Activated CD4-positive, alpha-beta T cell treated with anti-CD3 and anti-CD28 coated beads for 4 hours (primary cell): Measurements from ENCODE around the gene DEAF1.
A peak's percentile ranks its signal among the peaks of the same experiment; 100 is the strongest.
"Not testable (repeated sequence)": the region's sequence is repeated elsewhere in the genome, so short reads cannot be mapped to it uniquely, and the experiment has no call there.

Experiments used
- DNase-seq, 2 donors: peaks; one replicate each; pipeline ENCODE4 v3.0.0-alpha.2; 2020

DEAF1 gene

DNA sequence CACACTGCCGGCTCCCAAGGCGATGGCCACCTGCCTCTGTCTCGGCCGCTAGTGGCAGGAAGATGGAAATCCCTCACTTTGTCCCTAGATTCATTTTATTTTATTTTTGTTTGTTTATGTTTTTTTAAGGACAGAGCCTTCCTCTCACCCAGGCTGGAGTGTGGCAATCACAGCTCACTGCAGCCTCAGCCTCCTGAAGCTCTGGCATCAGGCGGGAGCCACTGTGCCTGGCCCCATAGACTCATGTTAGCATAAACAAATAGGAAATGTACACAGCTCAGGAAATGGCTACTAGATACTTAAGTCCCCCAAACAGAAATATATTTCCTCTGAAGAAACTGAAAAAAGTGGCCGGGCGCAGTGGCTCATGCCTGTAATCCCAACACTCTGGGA, 4.1 kb upstream of the DEAF1 start:
- no peak for DNase-seq

- DNase-seq, result no peak
Observed at GRCh38 chr11:698493-699115, 3.6 kb upstream of the DEAF1 start.

- DNase-seq, result no peak
Observed at GRCh38 chr11:697811-698311, 2.8 kb upstream of the DEAF1 start.

DNA sequence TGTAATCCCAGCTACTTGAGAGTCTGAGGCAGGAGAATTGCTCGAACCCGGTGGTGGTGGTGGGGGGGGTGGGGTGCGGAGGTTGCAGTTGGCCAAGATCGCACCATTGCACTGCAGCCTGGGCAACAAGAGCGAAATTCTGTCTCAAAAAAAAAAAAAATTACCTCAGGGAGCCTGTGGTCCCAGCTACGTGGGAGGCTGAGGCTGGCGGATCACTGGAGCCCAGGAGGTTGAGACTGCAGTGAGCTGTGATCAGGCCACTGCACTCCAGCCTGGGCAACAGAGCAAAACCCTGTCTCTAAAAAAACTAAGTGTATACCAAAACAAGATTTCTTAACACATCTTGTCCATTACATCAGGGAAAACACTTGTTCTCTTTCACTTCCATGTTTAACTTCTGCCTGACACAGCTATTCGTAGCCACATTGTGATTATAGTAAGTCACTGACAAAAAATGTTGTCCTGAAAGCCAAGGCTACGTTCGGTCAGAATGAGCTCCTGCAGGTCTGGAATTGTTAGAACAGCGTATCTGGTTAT, 2.0 kb upstream of the DEAF1 start:
- DNase-seq, result no peak

GRCh38 chr11:695538-696248, 671 bp upstream of the DEAF1 start, which contains the start of gene TMEM80:
TSS of gene TMEM80 (plus strand) at chr11:695816. CDS start at chr11:695828, 12 bp downstream.
- peak; percentile 92 to 93 for DNase-seq

GRCh38 chr11:695288-695537, 191 bp upstream of the DEAF1 start:
- DNase-seq, result no peak

DNA sequence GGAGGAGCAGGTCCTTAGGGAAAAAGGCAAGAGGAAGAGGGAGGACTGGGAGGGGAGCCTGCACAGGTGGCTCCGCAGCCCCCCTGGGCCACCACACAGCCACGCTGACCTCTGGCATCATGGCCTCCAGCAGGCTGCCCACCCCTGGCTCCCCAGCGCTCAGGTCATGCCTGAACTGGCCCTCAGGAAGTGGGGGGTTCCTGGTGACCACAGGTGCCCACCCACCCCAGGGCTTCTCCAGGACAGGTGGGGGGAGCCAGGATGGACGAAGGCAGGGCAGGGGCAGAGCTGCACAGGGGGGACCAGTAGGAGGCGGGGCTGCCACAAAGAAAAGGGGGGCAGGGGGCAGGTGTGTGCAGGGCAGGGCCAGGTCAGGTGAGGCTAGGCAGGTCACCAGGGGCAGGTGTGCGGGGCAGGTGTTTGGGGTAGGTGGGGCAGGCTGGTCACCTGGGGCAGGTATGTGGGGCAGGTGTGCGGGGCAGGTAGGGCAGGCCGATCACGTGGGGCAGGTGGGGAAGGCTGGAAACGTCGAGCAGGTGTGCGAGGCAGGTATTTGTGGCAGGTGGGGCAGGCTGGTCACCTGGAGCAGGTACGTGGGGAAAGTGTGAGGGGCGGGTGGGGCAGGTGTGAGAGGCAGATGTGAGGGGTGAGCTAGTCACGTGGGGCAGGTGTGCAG, 997 bp downstream of the DEAF1 start:
- no peak for DNase-seq

DNA sequence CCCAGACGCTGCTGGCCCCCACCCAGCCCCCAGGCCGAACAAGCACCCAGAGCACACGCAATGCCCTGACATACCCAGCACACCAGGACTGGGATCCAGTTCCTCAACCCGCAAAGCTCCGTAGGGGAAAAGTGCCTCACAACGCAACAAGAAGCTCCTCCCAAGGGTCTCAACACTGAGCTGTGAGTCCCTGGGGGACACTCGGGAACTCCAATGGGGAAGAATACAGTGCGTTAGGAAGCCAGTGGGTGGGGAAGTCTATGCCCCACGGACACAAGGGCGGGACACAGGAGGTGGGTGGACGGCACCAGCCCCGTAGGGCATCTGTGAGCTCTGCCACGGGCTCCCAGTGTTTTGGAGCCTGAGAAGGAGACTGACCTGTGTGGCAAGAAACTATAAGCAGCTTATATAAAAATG, 1.6 kb downstream of the DEAF1 start:
- DNase-seq, result no peak

DNA sequence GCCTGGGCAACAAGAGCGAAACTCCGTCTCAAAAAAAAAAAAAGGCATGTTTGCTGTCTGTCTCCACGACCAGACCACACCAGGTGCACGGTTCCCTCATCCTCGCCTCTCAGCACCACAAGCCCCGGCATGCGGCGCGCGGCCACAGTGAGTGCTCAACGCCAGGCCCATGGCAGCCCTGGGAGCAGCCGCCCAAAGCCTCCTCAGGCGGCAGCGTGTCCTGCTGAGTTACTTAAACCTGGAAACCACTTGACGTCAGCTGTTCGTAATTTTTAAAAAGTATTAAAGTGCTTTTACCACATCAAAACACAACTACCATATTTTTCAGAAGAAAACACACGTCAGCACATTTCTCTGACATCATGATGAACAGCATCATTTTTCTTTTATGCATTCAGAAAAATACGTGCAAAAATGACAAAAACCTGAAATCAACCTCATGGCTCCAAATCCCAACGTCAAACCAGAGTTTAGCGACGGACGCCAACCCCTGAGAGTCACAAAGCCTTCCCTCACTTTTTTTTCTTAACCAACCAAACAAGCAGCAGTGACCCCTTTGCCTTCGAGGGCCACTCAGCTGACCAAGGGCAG, 2.1 kb downstream of the DEAF1 start:
- DNase-seq, result no peak

GRCh38 chr11:691710-692590, 3.1 kb downstream of the DEAF1 start:
- DNase-seq, result no peak

- no peak for DNase-seq
Observed at GRCh38 chr11:690738-691633, 4.0 kb downstream of the DEAF1 start.

DNA sequence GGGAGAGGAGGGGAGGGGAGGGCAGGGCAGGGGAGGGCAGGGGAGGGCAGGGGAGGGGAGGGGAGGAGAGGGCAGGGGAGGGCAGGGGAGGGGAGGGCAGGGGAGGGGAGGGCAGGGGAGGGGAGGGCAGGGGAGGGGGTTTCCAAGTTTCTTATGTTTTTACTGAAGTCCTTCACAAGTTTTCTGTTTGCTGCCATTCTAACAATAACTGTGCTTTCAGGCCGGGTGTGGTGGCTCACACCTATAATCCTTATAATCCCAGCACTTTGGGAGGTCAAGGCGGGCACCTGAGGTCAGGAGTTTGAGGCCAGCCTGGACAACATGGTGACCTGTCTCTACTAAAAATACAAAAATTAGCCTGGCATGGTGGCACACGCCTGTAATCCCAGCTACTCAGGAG, 4.8 kb downstream of the DEAF1 start:
- DNase-seq, result not testable (repeated sequence)

GRCh38 chr11:689625-690024, 5.4 kb downstream of the DEAF1 start:
- DNase-seq, result no peak

DNA sequence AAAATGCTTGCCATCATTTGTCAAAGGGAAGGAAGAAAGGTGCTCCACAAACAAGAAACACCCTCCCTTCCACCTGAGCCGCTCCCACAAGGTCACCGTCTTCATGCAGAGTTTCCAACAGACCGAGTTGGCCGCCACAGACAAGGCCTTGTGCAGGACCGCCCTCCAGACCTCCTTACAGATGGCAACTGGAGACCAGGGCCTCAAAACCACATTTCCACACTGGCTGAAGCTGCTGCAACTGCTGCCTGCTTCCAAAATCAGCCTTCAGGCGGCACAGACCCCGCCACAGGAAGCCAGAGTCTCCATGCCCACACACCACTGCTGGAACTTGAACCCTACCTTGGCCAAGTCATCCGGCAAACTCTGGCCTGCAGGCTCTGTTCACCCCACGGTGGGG, 6.3 kb downstream of the DEAF1 start:
- DNase-seq, result no peak

- DNase-seq, result no peak
Observed at GRCh38 chr11:687751-688150, 7.3 kb downstream of the DEAF1 start.

DNA sequence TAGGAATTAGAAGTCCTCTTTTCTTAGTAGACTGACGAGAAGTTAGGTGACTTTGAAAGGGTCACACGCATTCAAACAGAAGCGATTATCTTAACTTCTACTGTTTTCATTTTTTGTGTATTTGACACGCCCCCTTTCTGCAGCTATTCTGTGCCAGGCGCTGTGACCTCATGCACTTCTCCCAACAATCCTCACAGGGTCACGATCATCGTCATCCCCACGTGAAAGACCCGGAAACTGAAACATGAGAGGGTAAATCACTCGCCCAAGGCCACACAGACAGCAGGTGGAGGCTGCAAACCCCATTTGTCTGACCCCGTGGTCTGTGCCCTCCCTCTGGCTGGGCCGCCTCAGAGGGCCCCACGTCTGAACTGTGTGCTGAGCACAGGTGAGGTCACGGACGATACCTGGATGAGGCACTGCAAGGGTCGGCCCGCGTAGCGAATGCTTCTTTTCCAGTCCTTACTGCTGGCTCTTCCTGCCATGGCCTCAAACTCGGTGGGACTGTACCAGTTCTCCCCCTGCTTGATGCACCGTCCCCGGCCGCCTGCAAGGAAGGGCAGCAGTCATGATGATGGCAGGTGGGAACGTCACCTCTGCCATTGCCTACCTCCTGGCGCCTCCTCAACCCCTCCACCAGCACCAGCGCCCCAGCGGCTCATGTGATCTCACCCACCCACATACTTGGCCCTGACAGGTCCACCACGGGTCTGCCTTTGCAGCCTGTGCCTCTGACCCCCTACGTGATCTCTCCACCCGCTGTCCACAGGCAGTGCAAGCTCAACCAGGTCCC, 8.4 kb downstream of the DEAF1 start:
- no peak for DNase-seq

DNA sequence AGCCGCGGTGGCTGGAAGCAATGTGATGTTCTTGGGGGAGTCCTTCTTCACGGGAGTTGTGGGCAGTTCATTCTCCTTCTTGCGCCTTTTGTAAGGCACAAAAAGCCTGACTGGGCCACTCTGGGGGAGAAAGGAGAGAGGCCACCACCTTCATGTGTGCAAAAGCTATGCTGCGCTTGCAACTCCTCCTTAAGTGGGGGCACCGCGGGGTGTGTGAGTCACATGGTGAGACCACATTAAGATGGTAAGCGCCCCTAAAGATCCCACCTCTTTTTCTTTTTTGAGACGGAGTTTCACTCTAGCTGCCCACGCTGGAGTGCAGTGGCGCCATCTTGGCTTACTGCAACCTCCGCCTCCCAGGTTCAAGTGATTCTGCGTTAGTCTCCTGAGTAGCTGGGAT, 14.1 kb downstream of the DEAF1 start:
- DNase-seq, result no peak

DNA sequence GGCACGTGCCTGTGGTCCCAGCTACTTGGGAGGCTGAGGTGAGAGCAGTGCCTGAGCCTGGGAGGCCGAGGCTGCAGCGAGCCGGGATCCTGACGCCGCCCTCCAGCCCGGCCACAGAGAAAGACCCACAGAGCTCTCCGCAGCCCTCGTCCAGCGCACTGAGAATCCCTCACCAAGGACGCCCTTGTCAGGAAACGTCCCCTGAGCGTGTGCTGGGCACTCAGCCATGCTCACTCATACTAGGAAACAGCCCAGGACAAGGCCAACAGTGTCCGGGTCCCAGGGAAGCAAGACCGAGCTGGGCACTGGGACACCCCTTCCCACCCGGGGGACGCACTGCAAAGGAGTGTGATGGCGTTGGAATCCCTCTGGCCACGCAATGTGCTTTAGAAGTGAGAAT, 14.5 kb downstream of the DEAF1 start:
- no peak for DNase-seq

GRCh38 chr11:679271-680207, 15.5 kb downstream of the DEAF1 start:
- no peak for DNase-seq
